Measurements from ENCODE around the gene GLS2. TPM values are rescaled to one million over a fixed set of nuclear protein-coding genes. Genes with fewer than 3 reads are reported as not detected.

The GLS2 gene
- total RNA-seq (2022; extraction: Qiagen RNA extraction) = 0.07 to 0.28 TPM (median 0.11 TPM) in 5 replicates

DNA sequence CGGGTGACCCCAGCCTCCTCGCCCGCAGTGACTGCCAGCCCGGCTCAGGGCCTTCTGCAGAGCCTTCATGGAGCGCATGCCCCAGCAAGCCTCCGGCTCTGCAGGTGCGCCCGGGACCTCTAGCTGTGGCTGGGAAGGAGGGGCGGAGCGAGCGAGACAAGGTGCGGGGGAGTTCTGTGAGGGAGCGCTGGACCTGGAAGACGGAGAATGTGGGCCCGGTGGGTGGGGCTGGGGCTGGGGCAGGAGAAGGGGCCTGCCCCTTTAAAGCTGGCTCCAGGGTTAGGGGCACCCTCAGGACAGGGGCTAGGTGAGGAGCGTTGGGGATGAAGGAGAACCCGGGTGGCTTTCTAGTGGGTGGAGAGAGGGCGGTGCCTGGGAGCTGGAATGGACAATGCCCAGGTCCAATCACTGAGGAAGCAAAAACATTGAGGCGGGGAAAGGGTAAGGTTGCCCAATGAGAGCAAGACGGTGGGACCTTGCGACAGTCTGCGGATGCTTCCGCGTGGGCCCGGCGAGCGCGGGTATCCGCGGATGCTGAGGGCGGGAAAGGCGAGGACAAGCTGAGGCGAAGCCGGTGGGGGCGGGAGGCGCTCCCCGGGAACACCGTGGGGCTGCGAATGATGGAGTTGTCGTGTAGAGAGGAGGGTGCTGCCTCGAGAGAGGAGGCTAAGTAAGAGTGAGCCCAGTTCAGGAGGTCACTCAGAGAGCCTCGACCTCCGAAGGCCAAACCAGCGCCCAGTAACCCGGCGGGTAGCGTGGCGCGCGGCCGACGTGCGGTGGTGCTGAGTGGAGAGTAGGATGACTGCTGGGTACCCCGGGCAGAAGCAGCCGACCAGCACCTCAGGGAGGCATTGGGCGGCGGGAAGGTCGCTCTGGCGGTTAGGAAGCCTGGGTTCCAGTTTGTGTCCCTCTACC is at the start of gene GLS2:
TSS of gene GLS2 (minus strand) at position 121 of the 915 bp plus-strand sequence. CDS start at position 78, 43 bp downstream.

DNA sequence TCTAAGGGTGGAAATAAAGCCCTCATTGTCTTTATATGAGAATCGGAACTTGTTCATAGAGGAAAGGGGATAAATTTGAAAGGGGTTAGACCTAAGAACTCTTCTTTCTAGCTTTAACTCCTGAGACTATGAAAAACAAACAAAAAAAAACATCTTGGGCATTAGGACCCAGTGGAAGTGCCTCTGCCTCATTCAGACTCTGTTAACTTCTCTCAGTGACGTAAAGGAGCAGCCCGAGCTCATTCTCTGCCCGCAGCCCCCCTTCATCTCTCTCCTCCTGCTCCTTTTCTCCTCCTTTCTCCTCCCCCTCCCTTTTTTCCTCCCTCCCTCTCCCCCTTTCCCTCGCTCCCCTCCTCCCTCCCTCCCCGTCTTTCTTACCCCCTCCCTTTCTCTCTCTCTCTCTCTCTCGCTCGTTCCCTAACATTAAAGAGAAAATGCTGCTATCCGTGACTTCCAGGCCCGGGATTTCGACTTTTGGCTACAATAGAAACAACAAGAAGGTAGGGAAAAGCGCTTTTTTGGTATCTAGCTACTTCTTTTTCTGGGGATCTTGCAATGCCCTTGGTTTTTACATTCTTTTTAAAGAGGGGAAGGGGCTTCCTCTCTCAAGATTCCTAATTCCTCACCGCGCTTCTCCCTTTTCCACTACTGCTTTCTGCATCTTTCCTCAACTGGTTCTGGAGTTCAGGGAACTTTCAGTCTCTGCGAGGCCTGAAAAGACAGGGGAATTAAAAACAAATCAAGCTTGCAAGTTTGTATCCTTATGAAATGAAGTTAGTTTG is 33.8 kb upstream of the GLS2 start, which contains the start of gene RBMS2:
TSS of gene RBMS2 (plus strand) at position 231 of the 782 bp plus-strand sequence. CDS start at position 435, 204 bp downstream.

DNA sequence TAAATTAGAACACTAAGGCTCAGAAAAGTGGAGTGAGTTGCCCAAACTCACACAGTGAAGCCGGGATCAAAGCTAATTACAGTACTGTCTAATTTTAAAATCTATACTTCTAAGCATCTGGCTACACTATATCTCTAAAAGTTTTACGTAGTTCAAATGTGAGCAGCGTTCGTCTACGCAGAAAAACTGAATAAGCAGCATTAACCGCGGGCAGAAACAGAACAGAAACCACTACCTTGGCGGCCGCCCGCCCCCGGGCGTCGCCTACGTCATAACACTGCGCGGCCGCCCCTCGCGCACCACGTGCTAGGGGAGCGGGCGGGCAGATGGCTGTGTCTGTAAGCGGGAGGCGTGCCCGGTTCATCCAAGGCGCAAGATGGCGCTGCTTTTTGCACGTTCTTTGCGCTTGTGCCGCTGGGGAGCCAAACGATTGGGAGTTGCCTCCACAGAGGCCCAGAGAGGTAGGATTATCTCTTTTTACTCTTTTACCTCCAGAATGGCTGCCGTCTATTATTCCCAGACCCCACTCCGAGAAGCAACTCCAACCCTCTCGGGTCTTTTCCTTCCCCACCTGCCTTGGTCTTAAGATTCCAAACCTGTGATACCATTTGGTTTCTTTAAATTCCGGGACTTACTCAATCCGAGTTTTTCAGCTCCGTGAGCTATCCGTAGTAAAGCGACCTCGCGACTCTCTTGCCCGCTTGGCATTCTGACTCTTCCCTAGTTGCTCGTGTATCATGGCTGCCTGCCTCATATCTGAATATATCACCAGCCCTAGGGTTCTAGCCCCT is 19.6 kb downstream of the GLS2 start, which contains the start of gene SPRYD4:
TSS of gene SPRYD4 (plus strand) at position 363 of the 791 bp plus-strand sequence. CDS start at position 377, 14 bp downstream.

DNA sequence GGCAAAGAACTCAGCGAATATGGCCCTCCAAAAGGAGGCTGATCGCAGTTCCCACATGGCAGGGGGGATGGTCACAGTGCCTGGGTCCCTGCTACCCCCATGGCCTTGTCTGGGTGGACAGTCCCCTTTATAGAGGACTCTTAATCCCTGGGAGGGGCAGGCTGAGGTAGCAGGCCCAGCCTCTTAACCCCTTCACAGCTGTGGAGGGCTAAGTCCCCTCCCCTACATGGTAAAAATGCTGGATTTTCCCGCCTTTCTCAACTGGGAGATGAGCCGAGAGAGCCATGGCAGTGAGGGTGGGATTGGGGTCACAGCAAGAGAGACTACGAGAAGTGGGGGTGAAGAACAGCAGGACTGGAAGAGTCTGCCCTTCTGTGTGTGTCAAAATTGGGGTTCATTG is 33.4 kb downstream of the GLS2 start, which contains the start of gene MIP:
TSS of gene MIP (minus strand) at position 101 of the 400 bp plus-strand sequence. CDS start at position 57, 44 bp downstream.

DNA sequence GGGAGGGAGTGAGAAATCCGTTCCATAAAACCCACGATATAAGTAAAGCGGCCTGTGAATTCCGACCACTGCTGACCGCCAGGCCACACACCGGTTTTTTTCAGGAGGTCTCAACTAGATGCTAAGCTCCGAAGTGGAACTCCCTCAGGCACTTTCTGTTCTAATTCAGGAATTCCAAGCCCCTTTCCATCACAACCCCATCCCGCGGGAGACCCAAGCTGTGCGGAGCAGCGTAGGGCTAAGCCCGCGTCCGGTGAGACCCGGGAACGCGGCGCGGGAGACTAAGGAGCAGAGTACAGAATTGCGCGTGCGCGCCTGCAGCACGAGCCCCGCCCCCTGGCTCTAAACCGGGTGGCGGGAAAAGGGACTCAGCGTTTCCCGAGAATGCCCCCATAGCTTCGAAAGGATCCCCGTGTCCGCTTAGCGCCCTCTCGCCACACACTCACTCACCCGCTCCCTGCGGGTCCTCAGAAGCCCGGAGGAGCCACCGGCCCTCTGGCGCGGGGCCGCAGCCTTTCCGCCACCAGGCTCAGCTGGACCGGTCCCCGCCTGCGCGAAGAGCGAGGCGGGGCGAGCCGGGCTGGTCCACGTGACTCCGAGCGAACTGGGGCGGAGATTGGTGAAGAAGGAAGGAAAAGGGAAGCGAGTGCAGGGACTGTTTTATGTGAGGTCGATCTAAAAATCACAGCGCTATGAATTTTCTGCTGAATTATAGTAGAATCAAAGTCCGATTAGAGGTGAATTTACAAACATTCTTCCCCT is 38.9 kb downstream of the GLS2 start, which contains the start of gene TIMELESS:
TSS of gene TIMELESS (minus strand) at position 567 of the 762 bp plus-strand sequence. CDS start 15,256 bp downstream, outside the sequence.

Other genes with a start within 250 kb of the GLS2 start
- 29.4 to 50.6 TPM (median 47.0 TPM) in 5 replicates for gene ANKRD52, start 229.8 kb downstream of the GLS2 start, total RNA-seq (2022; extraction: Qiagen RNA extraction)
- 12.6 to 15.7 TPM (median 15.3 TPM) in 5 replicates for gene COQ10A, start 221.2 kb downstream of the GLS2 start, total RNA-seq (2022; extraction: Qiagen RNA extraction)
- gene CS, start 187.8 kb downstream of the GLS2 start, total RNA-seq (2022; extraction: Qiagen RNA extraction) = 165 to 177 TPM (median 167 TPM) in 5 replicates
- gene CNPY2, start 172.2 kb downstream of the GLS2 start, total RNA-seq (2022; extraction: Qiagen RNA extraction) = 120 to 144 TPM (median 126 TPM) in 5 replicates
- gene PAN2, start 154.2 kb downstream of the GLS2 start, total RNA-seq (2022; extraction: Qiagen RNA extraction) = 11.3 to 14.3 TPM (median 14.2 TPM) in 5 replicates
- gene IL23A, start 149.3 kb downstream of the GLS2 start, total RNA-seq (2022; extraction: Qiagen RNA extraction) = 0.17 to 0.49 TPM (median 0.32 TPM) in 4 of 5 replicates, not detected in the other
- gene STAT2, start 128.1 kb downstream of the GLS2 start, total RNA-seq (2022; extraction: Qiagen RNA extraction) = 7.6 to 13.7 TPM (median 11.1 TPM) in 5 replicates
- gene APOF, start 125.3 kb downstream of the GLS2 start, total RNA-seq (2022; extraction: Qiagen RNA extraction) = not detected in 5 replicates
- 27.2 to 40.2 TPM (median 36.9 TPM) in 5 replicates for gene TIMELESS, start 38.7 kb downstream of the GLS2 start, total RNA-seq (2022; extraction: Qiagen RNA extraction)
- 0.15 TPM in 1 of 5 replicates, not detected in the others for gene MIP, start 33.5 kb downstream of the GLS2 start, total RNA-seq (2022; extraction: Qiagen RNA extraction)
- 1.5 to 2.0 TPM (median 1.8 TPM) in 5 replicates for gene SPRYD4, start 19.6 kb downstream of the GLS2 start, total RNA-seq (2022; extraction: Qiagen RNA extraction)
- gene RBMS2, start 33.7 kb upstream of the GLS2 start, total RNA-seq (2022; extraction: Qiagen RNA extraction) = 10.0 to 15.1 TPM (median 12.5 TPM) in 5 replicates
- gene BAZ2A, start 142.2 kb upstream of the GLS2 start, total RNA-seq (2022; extraction: Qiagen RNA extraction) = 23.1 to 50.4 TPM (median 45.3 TPM) in 5 replicates
- gene ATP5F1B, start 157.8 kb upstream of the GLS2 start, total RNA-seq (2022; extraction: Qiagen RNA extraction) = 802 to 906 TPM (median 881 TPM) in 5 replicates
- gene PTGES3, start 200.1 kb upstream of the GLS2 start, total RNA-seq (2022; extraction: Qiagen RNA extraction) = 349 to 414 TPM (median 400 TPM) in 5 replicates
- gene NACA, start 237.1 kb upstream of the GLS2 start, total RNA-seq (2022; extraction: Qiagen RNA extraction) = 1,389 to 2,133 TPM (median 1,421 TPM) in 5 replicates